Stimulated activated CD8-positive, alpha-beta memory T cell treated with anti-CD3 and anti-CD28 coated beads, Interleukin-12 subunit alpha, Interleukin-12 subunit beta, amount 100 ng/mL, for 4 hours (primary cell): ENCODE results near the gene INPP5F.
"Not testable (repeated sequence)": the region's sequence is repeated elsewhere in the genome, so short reads cannot be mapped to it uniquely, and the experiment has no call there.

Experiments used
- DNase-seq: peaks from one replicate; pipeline ENCODE4 v3.0.0-alpha.2; 2020; ENCODE audit warnings: low read depth

INPP5F gene

GRCh38 chr10:119707331-119707730 lies 18.5 kb upstream of the INPP5F start:
- DNase-seq = not testable (repeated sequence)

DNA sequence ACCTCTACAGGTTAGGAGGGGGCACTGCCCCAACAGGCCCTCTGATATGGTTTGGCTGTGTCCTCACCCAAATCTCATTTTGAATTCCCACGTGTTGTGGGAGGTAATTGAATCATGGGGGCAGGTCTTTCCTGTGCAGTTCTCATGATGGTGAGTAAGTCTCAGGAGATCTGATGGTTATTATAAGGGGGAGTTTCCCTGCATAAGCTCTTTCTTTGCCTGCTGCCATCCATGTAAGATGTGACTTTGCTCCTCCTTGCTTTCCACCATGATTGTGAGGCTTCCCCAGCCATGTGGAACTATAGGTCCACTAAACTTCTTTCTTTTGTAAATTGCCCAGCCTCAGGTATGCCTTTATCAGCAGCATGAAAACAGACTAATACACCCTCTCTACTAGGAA lies 14.9 kb upstream of the INPP5F start:
- not testable (repeated sequence) for DNase-seq

GRCh38 chr10:119713744-119714483 lies 11.9 kb upstream of the INPP5F start:
- DNase-seq = no peak

DNA sequence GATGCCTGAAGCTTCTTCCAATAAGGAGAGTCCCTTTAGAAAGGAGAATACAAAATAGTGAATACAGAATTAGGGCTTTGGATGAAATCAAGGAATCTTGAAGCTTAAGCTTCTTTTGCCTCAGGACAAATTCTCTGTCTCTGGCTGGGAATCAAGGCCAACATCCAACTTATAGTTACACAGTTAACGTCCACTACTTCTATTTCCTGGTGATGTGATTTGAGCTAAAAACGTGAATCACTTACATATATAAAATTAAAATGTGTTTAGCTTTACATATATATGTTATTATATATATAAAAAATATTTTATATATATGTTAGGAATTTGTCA lies 11.4 kb upstream of the INPP5F start:
- DNase-seq = no peak

- no peak for DNase-seq
Observed at GRCh38 chr10:119715628-119716505, 10.0 kb upstream of the INPP5F start.

DNA sequence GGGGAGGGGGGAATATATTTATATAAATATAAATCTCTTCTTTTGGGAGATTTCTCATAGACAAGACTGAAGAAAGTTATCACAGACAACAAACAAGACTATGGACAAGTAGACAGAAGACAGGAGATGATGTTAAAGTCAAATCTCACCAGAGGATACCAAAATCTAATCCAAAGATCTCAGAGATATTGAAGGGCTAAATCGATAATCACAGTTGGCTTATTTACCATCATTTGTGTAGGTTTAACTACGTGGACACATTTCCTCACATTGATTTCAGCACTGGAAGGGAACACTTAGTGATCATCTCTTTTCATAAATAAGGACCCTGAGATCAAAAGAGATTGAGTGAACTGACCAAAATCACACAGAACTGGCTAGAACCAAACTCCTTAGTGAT lies 2.7 kb upstream of the INPP5F start:
- no peak for DNase-seq

- DNase-seq = no peak
Observed at GRCh38 chr10:119723624-119724023, 2.2 kb upstream of the INPP5F start.

- no peak for DNase-seq
Observed at GRCh38 chr10:119724593-119725516, 995 bp upstream of the INPP5F start.

DNA sequence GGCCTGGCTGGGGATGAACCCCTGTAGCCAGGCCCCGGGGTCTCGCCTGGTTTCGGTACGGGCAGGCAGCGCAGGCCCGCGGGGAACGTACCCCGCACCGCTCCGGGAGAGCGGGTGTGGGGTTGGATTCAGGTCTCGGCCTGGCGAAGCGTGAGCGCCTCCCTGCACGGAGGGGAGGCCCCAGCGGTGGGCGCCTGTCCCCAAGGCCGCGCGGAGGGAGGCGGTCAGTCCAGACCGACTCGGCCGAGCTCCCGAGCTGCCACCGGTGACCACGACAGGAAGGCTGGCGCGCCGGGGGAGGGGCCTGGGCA lies 378 bp upstream of the INPP5F start:
- DNase-seq = no peak

- DNase-seq = no peak
Observed at GRCh38 chr10:119726676-119727261, 919 bp downstream of the INPP5F start.

DNA sequence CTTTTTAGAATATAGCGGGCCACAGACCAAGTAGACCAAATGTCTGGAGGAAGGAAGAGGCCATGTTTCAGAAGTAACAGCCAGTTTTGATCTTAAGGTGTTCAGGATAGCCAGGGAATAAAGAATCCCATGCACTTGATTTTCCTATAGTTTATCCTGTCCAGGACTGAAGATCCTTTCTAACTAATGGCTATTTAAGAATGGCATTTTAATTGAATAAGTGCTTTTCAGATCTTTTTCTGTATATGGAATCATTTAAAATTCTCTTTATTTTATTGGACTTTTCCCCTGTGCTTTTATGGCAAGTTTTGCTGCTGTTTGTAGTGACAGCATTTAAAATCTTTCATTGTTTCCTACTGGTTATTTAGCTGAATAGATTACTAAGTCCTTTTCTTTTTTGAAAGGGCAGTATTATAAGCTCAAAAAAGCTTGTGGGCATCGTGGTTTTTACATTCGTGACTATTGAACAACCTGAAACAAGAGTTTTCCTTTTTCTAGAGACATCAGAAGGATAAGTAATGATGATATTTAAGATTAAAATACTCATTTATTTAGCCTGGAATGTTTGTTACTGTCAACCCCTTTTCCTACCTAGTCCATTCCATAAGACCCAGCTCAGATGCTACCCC lies 2.4 kb downstream of the INPP5F start:
- DNase-seq = no peak

DNA sequence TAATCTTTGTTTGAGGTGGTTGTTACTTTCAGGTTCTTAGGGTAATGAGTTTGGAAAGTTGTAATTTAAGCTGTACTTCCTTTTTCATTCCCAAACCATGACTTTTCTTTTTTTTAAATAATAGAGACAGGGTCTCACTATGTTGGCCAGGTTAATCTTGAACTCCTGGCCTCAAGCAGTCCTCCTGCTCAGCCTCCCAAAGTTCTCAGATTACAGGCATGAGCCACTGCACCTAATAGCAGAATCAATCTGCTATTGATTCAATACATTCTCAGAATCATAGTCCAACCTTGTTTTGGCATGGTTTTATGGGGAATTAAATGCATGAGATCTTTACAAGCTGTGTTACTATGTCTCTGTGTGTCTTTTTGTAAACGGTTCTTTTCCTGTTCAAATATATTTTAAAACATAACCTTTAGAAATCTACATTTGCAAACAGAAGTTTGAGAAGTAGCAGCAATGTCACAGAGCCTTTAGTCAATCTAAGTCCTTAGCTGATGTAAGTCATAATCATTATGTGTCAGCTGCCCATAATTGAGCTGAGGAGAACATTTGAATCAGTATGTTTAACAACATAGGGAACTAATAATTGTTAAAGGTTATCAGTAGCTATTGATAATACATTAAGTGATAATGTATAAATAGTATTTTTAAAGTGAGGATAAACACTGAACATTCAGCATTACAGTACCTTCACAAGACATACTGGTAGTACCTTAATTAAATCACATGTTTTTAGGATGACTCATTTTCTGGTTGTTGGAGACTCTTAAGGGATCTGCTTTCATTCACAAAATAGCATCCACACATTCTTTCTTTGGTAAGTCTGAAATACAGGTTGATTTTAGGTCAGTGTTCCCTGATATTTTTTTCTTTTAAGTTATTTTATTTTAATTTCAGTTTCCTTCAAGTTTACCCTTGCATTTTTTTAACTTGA lies 8.8 kb downstream of the INPP5F start:
- DNase-seq = no peak

DNA sequence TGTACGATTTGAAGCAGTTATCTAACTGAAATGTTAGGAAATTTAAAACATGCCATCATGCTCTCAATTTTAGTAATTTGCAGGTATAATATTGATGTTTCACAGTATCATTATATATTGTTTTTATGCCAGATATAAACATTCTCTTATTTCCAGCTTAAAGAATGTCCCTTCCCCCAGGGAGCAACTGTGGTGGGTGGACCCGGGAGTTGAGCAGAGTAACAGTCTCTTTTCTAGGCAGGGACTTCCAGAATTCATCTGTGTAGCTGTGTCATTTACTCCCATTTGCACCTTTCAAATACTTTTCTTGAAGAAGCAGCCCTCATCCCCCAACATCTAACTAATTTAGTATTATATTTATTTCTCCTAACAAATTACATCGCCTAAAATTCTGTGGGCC lies 9.6 kb downstream of the INPP5F start:
- no peak for DNase-seq

GRCh38 chr10:119736220-119736619 lies 10.4 kb downstream of the INPP5F start:
- no peak for DNase-seq

DNA sequence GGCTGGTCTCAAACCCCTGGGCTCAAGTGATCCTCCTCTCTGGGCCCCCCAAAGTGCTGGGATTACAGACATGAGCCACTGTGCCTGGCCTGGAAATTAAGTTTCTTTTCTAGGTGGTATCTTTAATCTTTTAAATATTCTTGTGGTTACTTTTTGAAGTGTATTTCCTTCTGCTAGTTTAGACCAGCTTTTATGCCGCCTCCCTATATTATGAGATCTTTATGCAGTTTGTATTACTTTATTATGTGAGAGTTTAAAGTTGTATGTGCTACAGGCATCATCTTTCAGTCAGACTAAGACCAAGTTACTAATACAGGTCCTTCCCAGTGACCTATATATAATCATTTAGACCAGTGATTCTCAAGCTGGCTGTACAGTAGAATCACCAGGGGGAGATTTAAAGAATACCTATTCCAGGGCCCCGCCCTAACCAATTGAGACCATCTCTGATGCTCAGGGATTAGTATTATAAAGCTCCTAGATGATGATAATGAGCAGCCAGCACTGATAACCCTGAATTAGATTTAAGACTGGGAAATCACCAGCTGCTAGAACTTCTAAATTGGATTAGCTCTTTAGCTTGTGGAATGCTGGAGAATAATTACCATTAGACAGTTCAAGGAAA lies 11.3 kb downstream of the INPP5F start:
- DNase-seq = no peak

- DNase-seq = no peak
Observed at GRCh38 chr10:119737823-119738222, 12.0 kb downstream of the INPP5F start.

- DNase-seq = no peak
Observed at GRCh38 chr10:119738962-119739361, 13.1 kb downstream of the INPP5F start.

GRCh38 chr10:119740096-119740495 lies 14.2 kb downstream of the INPP5F start:
- no peak for DNase-seq

- no peak for DNase-seq
Observed at GRCh38 chr10:119742947-119743648, 17.2 kb downstream of the INPP5F start.
